ENCODE measurements around the gene KRT15.
A peak's percentile ranks its signal among the peaks of the same experiment; 100 is the strongest.

KRT15 gene

GRCh38 chr17:41507315-41507880 is 11.3 kb downstream of the KRT15 start:
- no peaks in the 10 kb centered on the region for H3K36me3 Mint-ChIP-seq (ENCODE audit: low read depth)
- no peaks in the 10 kb centered on the region for H3K9me3 Mint-ChIP-seq
- no peak overlapping the region for H3K27ac Mint-ChIP-seq
- H3K27me3 Mint-ChIP-seq (ENCODE audit: low read depth), result no peaks in the 10 kb centered on the region
- no peaks in the 10 kb centered on the region for H3K4me1 Mint-ChIP-seq (ENCODE audit: low read depth)
- no peak overlapping the region for H3K4me3 Mint-ChIP-seq

GRCh38 chr17:41505809-41506767 is 12.6 kb downstream of the KRT15 start:
- H3K27me3 Mint-ChIP-seq (ENCODE audit: low read depth), result no peaks in the 10 kb centered on the region
- no peaks in the 10 kb centered on the region for H3K36me3 Mint-ChIP-seq (ENCODE audit: low read depth)
- no peak overlapping the region for H3K27ac Mint-ChIP-seq
- H3K4me3 Mint-ChIP-seq, result no peak overlapping the region
- no peaks in the 10 kb centered on the region for H3K9me3 Mint-ChIP-seq
- no peaks in the 10 kb centered on the region for H3K4me1 Mint-ChIP-seq (ENCODE audit: low read depth)

- Mint-ChIP-seq H3K4me1 (ENCODE audit: low read depth) (no peaks in the 10 kb centered on the region), H3K4me3 (no peak within 1 kb of the TSS), H3K27ac (no peak within 1 kb of the TSS), H3K9me3 (no peaks in the 10 kb centered on the region), H3K27me3 (ENCODE audit: low read depth) (no peaks in the 10 kb centered on the region), H3K36me3 (ENCODE audit: low read depth) (no peaks in the 10 kb centered on the region)
Observed at GRCh38 chr17:41505007-41505808, 13.5 kb downstream of the KRT15 start, which contains the start of gene KRT13. KRT13 (minus strand) TSS chr17:41505612; CDS start chr17:41505550, 62 bp downstream.

GRCh38 chr17:41504246-41504977 is 14.3 kb downstream of the KRT15 start:
- H3K27me3 Mint-ChIP-seq (ENCODE audit: low read depth), result no peaks in the 10 kb centered on the region
- H3K4me1 Mint-ChIP-seq (ENCODE audit: low read depth), result no peaks in the 10 kb centered on the region
- H3K4me3 Mint-ChIP-seq, result no peak overlapping the region

GRCh38 chr17:41503202-41503601 is 15.5 kb downstream of the KRT15 start:
- H3K9me3 Mint-ChIP-seq, result no peaks in the 10 kb centered on the region
- peaks cover 4% of the 10 kb centered on the region for H3K27me3 Mint-ChIP-seq (ENCODE audit: low read depth)
- no peak overlapping the region for H3K4me3 Mint-ChIP-seq
- peaks cover 1% of the 10 kb centered on the region for H3K4me1 Mint-ChIP-seq (ENCODE audit: low read depth)
- no peaks in the 10 kb centered on the region for H3K36me3 Mint-ChIP-seq (ENCODE audit: low read depth)
- no peak overlapping the region for H3K27ac Mint-ChIP-seq

More at GRCh38 chr17:41504246-41504977, 14.3 kb downstream of the KRT15 start:
- H3K27ac Mint-ChIP-seq, result no peak overlapping the region
- H3K9me3 Mint-ChIP-seq, result no peaks in the 10 kb centered on the region
- H3K36me3 Mint-ChIP-seq (ENCODE audit: low read depth), result no peaks in the 10 kb centered on the region

GRCh38 chr17:41500131-41500911 is 18.4 kb downstream of the KRT15 start:
- Mint-ChIP-seq H3K4me1 (ENCODE audit: low read depth) (peaks cover 8% of the 10 kb centered on the region), H3K36me3 (ENCODE audit: low read depth) (no peaks in the 10 kb centered on the region), H3K27ac (peak overlapping the region; percentile 8), H3K27me3 (ENCODE audit: low read depth) (peaks cover 4% of the 10 kb centered on the region), H3K9me3 (no peaks in the 10 kb centered on the region), H3K4me3 (no peak overlapping the region)

GRCh38 chr17:41499714-41500113 is 19.0 kb downstream of the KRT15 start:
- no peak overlapping the region for H3K27ac Mint-ChIP-seq
- H3K27me3 Mint-ChIP-seq (ENCODE audit: low read depth), result peaks cover 4% of the 10 kb centered on the region
- H3K36me3 Mint-ChIP-seq (ENCODE audit: low read depth), result no peaks in the 10 kb centered on the region
- H3K4me3 Mint-ChIP-seq, result no peak overlapping the region
- peaks cover 8% of the 10 kb centered on the region for H3K4me1 Mint-ChIP-seq (ENCODE audit: low read depth)
- no peaks in the 10 kb centered on the region for H3K9me3 Mint-ChIP-seq

GRCh38 chr17:41498276-41498675 is 20.4 kb downstream of the KRT15 start:
- Mint-ChIP-seq H3K36me3 (ENCODE audit: low read depth) (no peaks in the 10 kb centered on the region), H3K4me3 (no peak overlapping the region), H3K27me3 (ENCODE audit: low read depth) (peaks cover 4% of the 10 kb centered on the region), H3K9me3 (no peaks in the 10 kb centered on the region), H3K27ac (no peak overlapping the region), H3K4me1 (ENCODE audit: low read depth) (peaks cover 8% of the 10 kb centered on the region)

- Mint-ChIP-seq H3K27me3 (ENCODE audit: low read depth) (peaks cover 7% of the 10 kb centered on the region), H3K4me3 (no peak overlapping the region), H3K9me3 (no peaks in the 10 kb centered on the region), H3K27ac (peak overlapping the region; percentile 22), H3K36me3 (ENCODE audit: low read depth) (no peaks in the 10 kb centered on the region), H3K4me1 (ENCODE audit: low read depth) (peaks cover 8% of the 10 kb centered on the region)
Observed at GRCh38 chr17:41496803-41497484, 21.7 kb downstream of the KRT15 start.

GRCh38 chr17:41494524-41494923 is 24.2 kb downstream of the KRT15 start:
- H3K36me3 Mint-ChIP-seq (ENCODE audit: low read depth), result no peaks in the 10 kb centered on the region
- no peak overlapping the region for H3K27ac Mint-ChIP-seq
- H3K4me1 Mint-ChIP-seq (ENCODE audit: low read depth), result peaks cover 8% of the 10 kb centered on the region
- H3K4me3 Mint-ChIP-seq, result no peak overlapping the region
- peaks cover 7% of the 10 kb centered on the region for H3K27me3 Mint-ChIP-seq (ENCODE audit: low read depth)
- no peaks in the 10 kb centered on the region for H3K9me3 Mint-ChIP-seq

- peaks cover 3% of the 10 kb centered on the region for H3K27me3 Mint-ChIP-seq (ENCODE audit: low read depth)
- no peaks in the 10 kb centered on the region for H3K36me3 Mint-ChIP-seq (ENCODE audit: low read depth)
- peaks cover 7% of the 10 kb centered on the region for H3K4me1 Mint-ChIP-seq (ENCODE audit: low read depth)
- H3K4me3 Mint-ChIP-seq, result no peak overlapping the region
- H3K27ac Mint-ChIP-seq, result no peak overlapping the region
- H3K9me3 Mint-ChIP-seq, result no peaks in the 10 kb centered on the region
Observed at GRCh38 chr17:41492771-41493170, 25.9 kb downstream of the KRT15 start.

GRCh38 chr17:41492351-41492750 is 26.3 kb downstream of the KRT15 start:
- H3K4me1 Mint-ChIP-seq (ENCODE audit: low read depth), result peaks cover 7% of the 10 kb centered on the region
- no peaks in the 10 kb centered on the region for H3K36me3 Mint-ChIP-seq (ENCODE audit: low read depth)
- H3K9me3 Mint-ChIP-seq, result no peaks in the 10 kb centered on the region
- no peak overlapping the region for H3K4me3 Mint-ChIP-seq
- peaks cover 3% of the 10 kb centered on the region for H3K27me3 Mint-ChIP-seq (ENCODE audit: low read depth)
- H3K27ac Mint-ChIP-seq, result no peak overlapping the region

GRCh38 chr17:41491476-41491875 is 27.2 kb downstream of the KRT15 start:
- H3K36me3 Mint-ChIP-seq (ENCODE audit: low read depth), result no peaks in the 10 kb centered on the region
- no peak overlapping the region for H3K4me3 Mint-ChIP-seq
- H3K27ac Mint-ChIP-seq, result no peak overlapping the region
- H3K4me1 Mint-ChIP-seq (ENCODE audit: low read depth), result no peaks in the 10 kb centered on the region
- no peaks in the 10 kb centered on the region for H3K9me3 Mint-ChIP-seq
- peaks cover 3% of the 10 kb centered on the region for H3K27me3 Mint-ChIP-seq (ENCODE audit: low read depth)

Measured in T-helper 1 cell treated with Interleukin-12 subunit alpha and Interleukin-12 subunit beta and Interleukin-4 antibody, amounts not matched to agents 30 μg/mL and 1 μg/mL, for 36 hours (primary cell).